ENCODE results near the gene KRTAP12-1.

Gene KRTAP12-1

DNA sequence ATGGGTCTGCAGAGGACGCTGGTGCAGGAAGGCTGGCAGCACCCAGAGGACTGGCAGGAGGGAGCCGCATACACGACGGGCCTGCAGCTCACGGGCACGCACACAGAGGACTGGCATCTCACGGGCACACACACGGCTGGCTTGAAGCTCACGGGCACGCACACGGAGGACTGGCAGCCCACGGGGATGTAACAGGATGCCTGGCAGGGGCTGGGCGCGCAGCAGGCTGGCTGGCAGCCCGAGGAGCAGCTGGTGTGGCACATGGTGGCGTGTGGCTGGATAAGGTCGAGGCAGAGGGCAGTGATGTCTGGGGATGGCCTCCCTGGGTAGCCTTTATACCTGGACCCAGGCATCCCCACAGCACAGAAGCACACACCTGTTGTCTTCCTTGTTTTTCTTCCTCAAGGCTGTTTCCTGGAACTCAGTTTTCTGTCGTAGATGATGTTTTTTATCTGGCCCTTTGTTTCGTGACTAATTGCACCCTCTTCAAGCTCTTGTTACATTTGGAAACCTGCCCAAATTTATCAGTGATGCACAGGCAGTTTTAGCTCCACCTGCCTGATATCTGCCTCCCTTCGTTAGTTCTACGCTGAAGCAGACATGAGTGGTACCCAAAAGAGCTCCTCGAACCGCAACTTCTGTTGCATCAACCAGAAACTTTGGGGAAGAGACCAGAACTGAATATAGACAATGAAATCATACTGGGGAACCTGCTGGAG, at the start of gene KRTAP12-1:
TSS of gene KRTAP12-1 (minus strand) at position 303 of the 719 bp plus-strand sequence. CDS start at position 263, 40 bp downstream.
- peak; percentile 83 for DNase-seq

DNA sequence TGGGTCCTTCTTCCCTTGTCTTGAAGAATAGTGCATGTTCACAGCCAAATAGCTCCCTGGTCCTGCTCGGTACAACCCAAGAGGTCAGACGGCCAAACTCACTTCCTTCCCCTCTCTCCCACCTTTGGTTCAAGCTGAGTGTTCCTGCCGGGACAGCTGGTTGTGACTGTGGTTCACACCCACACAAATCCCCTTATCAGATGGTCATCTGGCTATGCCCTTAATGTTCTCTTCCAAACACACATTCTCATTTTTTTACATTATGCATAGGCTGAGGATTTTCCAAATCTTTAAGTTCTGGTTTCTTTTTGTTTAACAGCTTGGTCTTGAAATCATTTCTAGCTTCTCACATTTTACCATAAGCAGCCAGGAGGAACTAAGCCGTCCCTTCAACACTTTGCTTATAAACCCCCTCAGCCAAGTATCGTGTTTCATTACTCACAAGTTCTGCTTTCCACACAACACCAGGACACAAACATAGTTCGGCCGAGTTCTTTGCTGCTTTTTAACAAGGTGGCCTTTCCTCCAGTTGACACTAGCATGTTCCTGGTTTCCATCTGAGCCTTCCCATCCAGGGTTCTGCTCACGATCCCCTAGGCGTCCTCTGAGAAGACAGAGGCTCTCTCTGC, 49.1 kb upstream of the KRTAP12-1 start:
- no peak for DNase-seq

- no peak for DNase-seq
Measured at GRCh38 chr21:44730028-44730395, 48.0 kb upstream of the KRTAP12-1 start.

- DNase-seq = no peak
Measured at GRCh38 chr21:44729336-44730027, 47.5 kb upstream of the KRTAP12-1 start.

DNA sequence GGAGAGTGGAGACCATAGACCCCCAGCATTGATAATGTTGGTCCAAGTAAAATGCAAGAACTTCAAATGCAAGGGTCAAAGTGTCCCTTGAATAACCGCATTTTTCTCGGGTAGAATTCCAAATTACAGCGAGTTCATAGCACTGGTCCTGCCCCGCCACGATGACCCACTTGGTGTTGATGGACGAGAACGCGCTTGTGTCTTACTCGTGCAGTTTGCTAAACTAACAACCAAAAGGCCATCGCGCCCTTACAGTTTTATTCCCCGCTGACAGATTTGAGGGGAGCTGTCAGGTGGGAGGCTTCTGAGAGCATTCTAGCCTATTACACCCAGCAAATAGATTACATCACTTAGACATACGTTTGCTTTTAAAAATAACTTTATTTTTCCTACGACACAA, 46.8 kb upstream of the KRTAP12-1 start:
- DNase-seq = no peak

DNA sequence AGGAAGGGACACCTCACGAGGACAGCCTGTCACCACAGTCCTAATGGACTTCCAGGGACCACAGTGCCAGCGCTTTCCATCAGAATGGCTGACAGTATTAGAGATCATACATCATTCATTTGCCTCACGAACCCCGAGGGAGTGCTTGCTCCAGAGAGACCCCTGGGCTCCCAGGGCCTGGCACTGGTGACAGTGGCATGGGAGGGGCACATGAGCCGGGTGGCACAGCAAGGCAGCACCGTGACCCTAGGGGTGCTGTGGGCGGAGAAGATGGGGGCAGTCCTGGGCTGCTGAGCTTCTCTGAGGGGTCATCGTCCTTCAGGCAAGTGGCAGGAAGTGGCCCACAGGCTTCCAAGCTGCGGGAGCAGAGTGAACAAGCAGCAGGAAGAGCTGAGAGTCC, 45.8 kb upstream of the KRTAP12-1 start:
- no peak for DNase-seq

GRCh38 chr21:44727321-44727720, 45.4 kb upstream of the KRTAP12-1 start:
- no peak for DNase-seq

DNA sequence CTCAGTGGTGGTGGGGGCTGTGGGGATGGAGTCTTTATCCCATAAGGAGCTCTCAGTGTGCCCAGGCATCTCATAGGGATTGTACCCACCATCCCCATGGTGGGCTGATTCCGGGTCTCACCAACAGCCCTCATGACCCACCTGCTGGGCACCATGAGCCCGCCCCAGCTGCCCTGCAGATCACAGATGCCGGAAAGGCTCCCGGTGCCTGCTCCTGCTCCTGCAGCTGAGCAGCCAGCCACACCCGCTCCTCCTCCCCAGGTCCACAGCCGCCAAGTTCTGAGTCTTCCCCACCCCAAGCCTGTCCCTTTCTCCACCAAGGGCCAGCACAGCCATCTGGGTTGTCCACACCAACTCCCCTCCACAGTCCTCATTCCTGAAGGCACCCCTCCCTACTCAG, 44.9 kb upstream of the KRTAP12-1 start:
- DNase-seq = no peak

DNA sequence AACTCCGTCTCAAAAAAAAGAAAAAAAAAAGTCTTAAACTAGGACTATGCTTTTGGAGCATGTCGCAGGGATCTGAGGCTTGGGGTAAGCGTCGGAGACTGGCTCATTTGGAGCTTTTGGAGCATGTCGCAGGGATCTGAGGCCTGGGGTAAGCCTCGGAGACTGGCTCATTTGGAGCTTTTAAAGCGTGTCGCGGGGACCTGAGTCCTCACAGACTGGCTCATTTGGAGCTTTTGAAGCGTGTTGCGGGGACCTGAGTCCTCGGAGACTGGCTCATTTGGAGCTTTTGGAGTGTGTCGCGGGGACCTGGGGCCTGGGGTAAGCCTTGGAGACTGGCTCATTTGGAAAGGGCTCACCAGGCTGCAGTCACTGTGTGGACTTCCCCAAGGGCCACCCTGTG, 43.0 kb upstream of the KRTAP12-1 start:
- DNase-seq = no peak

GRCh38 chr21:44724196-44724595, 42.2 kb upstream of the KRTAP12-1 start:
- no peak for DNase-seq

- no peak for DNase-seq
Measured at GRCh38 chr21:44723177-44724131, 41.5 kb upstream of the KRTAP12-1 start.

DNA sequence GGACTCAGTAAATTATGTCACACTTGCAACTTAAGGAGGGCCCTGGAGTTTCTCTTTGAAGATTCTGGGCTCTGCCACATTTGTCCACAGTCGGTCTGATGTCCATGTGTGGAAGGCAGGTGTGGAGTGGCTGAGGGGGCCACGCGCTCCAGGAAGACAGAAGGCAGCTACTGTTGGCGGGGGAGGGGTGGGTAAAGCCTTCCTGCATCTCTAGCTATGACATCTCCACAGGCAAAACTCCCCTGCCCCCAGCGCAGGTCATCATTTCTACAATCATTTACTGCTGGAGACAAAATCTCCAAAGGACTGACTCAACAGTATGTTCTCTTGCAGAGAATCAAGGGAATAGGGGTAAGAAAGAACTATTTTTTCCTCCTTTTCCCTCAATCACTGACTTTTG, 40.8 kb upstream of the KRTAP12-1 start:
- no peak for DNase-seq

DNA sequence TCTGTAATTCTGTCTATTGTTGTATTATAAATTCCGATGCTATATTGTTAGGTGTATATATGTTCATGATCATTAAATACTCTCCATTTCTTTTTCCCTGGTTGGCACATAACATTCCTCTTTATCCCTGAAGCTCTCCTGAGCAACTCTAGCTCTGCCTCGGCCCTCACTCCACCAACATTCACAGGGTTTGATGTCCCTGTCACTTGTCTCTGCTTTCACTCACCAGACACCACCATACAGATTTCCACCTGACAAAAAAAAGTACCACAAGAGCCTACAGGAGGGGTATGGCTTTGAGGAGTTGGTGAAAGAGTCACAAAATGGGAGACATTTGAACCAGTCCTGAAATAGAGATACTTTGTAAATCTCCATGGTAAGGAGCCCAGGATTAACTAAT, 38.2 kb upstream of the KRTAP12-1 start:
- DNase-seq = no peak

- DNase-seq = no peak
Measured at GRCh38 chr21:44718571-44718970, 36.6 kb upstream of the KRTAP12-1 start.

- DNase-seq = no peak
Measured at GRCh38 chr21:44718093-44718492, 36.1 kb upstream of the KRTAP12-1 start.

GRCh38 chr21:44716984-44717383, 35.0 kb upstream of the KRTAP12-1 start:
- DNase-seq = no peak

DNA sequence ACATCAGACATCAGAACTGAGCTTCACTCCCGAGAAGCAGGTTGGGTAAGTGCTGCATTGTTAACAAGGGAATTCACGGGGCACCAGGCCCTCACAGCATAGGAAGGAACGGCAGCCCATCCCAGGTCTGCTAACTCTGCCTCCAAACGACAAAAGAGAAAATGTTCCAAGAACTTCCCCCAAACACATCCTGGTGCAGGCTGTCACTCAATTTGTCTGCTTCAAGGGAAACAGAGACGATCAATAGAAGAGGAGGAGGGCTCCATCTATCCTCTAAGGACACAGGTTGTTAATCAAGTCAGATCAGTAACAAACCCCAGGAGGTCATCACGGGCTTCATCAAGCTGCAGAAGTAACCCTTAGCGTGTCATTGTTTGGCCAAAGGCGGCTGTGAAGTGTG, 32.9 kb upstream of the KRTAP12-1 start:
- no peak for DNase-seq

GRCh38 chr21:44713846-44714245, 31.9 kb upstream of the KRTAP12-1 start:
- no peak for DNase-seq

- DNase-seq = no peak
Measured at GRCh38 chr21:44713130-44713529, 31.2 kb upstream of the KRTAP12-1 start.

GRCh38 chr21:44712203-44713028, 30.5 kb upstream of the KRTAP12-1 start:
- no peak for DNase-seq

DNA sequence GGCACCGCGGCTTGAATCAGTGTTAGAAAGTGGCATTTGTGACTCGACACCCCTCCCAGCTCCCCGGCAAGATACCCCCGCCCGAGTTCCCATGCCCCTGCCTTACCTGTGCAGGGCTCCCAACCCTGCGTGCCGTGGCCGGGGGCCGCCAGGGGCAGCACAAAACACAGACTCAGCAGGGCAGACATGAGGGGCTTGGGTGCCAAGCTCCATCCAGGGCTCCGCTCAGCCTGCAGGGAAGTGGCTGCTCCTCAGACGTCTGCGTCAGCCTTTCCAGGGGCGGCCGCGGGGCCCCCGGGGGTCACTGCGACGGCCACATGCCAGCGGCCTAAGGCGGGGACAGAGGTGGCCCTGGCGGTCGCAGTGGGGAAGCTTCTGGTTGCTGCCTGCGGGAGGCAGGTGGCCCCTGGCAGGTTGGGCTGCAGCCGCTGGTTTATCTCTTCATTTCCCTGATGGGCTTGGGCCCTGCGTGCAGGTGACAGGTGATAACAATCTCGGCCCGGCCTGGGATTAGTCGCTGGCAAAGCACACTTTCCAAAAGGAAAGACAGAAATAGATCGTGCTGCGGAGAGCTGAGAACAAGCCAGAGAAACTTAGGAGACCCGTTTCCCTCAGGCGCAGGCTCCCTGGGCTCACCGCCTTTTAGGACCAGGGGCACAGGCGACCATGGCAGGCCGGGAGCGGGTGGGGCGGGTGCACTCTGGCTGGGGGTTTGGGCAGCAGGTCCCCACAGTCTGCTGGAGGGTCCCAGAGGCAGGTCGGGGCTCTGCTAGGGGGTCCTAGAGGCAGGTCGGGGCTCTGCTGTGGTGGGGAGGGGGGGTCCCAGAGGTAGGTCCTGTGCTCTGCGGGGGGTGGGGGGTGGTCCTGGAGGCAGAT, 29.6 kb upstream of the KRTAP12-1 start, which contains the start of gene TSPEAR:
TSS of gene TSPEAR (minus strand) at position 246 of the 876 bp plus-strand sequence. CDS start at position 188, 58 bp downstream.
- peak; percentile 50 for DNase-seq

Measured in NCI-H2107 (cell line).